ENCODE results near the gene KIAA1328. TPM values are rescaled to one million over a fixed set of nuclear protein-coding genes. Genes with fewer than 3 reads are reported as not detected.
"Not testable (repeated sequence)": the region's sequence is repeated elsewhere in the genome, so short reads cannot be mapped to it uniquely, and the experiment has no call there.

The KIAA1328 gene
- total RNA-seq, 4 donors from 2014 or later, result 3.4 to 8.3 (median 6.6) TPM

DNA sequence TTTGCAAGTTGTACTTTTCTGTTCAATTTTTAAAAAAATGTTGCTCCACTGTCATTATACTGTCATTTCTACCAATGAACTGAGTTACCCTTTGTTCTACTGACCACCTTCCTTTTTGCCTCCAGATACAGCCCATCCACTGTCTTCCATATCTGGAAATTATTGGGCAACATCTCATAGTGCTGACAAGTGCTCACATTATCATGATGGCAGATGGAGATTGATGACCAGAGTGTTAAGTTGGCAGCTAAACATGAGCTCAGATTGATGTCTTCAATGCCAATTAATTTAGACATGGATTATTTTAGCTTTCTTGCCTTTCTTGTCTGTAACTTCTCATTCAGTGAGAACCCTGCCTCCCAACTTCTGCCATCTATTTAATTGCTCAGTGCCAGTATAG, 76.6 kb downstream of the KIAA1328 start:
- intact Hi-C loops (cut with DNase I; ENCODE audit: low total_unique reads) (no loop called here), in situ Hi-C loops (cut with MboI; ENCODE audit: low sequenced_read_pairs in 4 of 4) (no loop called here)
- ATAC-seq, result no peak
- no peaks in the 10 kb centered on the region for H3K4me1 ChIP-seq
- TF ChIP-seq, protein P1, sequence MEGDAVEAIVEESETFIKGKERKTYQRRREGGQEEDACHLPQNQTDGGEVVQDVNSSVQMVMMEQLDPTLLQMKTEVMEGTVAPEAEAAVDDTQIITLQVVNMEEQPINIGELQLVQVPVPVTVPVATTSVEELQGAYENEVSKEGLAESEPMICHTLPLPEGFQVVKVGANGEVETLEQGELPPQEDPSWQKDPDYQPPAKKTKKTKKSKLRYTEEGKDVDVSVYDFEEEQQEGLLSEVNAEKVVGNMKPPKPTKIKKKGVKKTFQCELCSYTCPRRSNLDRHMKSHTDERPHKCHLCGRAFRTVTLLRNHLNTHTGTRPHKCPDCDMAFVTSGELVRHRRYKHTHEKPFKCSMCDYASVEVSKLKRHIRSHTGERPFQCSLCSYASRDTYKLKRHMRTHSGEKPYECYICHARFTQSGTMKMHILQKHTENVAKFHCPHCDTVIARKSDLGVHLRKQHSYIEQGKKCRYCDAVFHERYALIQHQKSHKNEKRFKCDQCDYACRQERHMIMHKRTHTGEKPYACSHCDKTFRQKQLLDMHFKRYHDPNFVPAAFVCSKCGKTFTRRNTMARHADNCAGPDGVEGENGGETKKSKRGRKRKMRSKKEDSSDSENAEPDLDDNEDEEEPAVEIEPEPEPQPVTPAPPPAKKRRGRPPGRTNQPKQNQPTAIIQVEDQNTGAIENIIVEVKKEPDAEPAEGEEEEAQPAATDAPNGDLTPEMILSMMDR (IDR thresholded peaks at IDR 0.05 in 4 of 5, conservative IDR thresholded peaks at IDR 0.05 in 1 of 5), result no peak
- TF ChIP-seq POLR2A (IDR thresholded peaks at IDR 0.05), result no peak
- DNase-seq, result no peak
- no peak overlapping the region for H3K4me3 ChIP-seq
- no peaks in the 10 kb centered on the region for H3K9me3 ChIP-seq
- no peak overlapping the region for H3K27ac ChIP-seq
- no peaks in the 10 kb centered on the region for H3K27me3 ChIP-seq
- no peaks in the 10 kb centered on the region for H3K36me3 ChIP-seq

- H3K9me3 ChIP-seq; H3K4me3 ChIP-seq; H3K27ac ChIP-seq; H3K4me1 ChIP-seq; in situ Hi-C loops (cut with MboI; ENCODE audit: low sequenced_read_pairs in 4 of 4); H3K27me3 ChIP-seq; intact Hi-C loops (cut with DNase I; ENCODE audit: low total_unique reads); ATAC-seq; H3K36me3 ChIP-seq; DNase-seq: not testable (repeated sequence)
These were observed 80.4 kb downstream of the KIAA1328 start for GRCh38 chr18:36909282-36909681.

GRCh38 chr18:36912887-36913286, 84.0 kb downstream of the KIAA1328 start:
- H3K9me3 ChIP-seq, result no peaks in the 10 kb centered on the region

DNA sequence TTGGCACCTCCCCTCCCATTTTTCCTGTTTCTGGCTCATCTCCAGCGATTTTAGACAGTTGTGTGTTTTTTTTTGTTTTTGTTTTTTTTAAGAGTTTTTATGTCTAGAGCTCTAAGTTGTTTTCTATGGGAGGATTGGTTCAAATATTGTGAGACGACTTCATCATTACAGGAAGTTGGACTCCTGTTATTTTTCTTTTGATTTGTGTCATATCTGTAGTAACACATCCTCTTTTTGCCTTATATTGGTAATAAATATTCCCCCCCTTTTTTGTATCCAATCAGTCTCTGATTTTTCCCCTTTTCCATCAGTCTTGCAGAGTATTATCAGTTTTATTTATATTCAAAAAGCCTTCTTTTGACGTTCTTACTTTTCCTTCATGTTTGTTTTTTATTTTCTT, 89.0 kb downstream of the KIAA1328 start:
- intact Hi-C loops (cut with DNase I; ENCODE audit: low total_unique reads), result no loop called here
- ATAC-seq, result no peak
- in situ Hi-C loops (cut with MboI; ENCODE audit: low sequenced_read_pairs in 4 of 4), result no loop called here

More at GRCh38 chr18:36912887-36913286, 84.0 kb downstream of the KIAA1328 start:
- TF ChIP-seq POLR2A (IDR thresholded peaks at IDR 0.05), result no peak
- TF ChIP-seq, protein P1 (IDR thresholded peaks at IDR 0.05 in 4 of 5, conservative IDR thresholded peaks at IDR 0.05 in 1 of 5), result no peak
- H3K4me1 ChIP-seq, result no peaks in the 10 kb centered on the region
- intact Hi-C loops (cut with DNase I; ENCODE audit: low total_unique reads) (no loop called here), in situ Hi-C loops (cut with MboI; ENCODE audit: low sequenced_read_pairs in 4 of 4) (no loop called here)
- H3K4me3 ChIP-seq, result no peak overlapping the region
- H3K27ac ChIP-seq, result no peak overlapping the region
- ATAC-seq (no peak), DNase-seq (no peak)
- H3K36me3 ChIP-seq, result no peaks in the 10 kb centered on the region
- no peaks in the 10 kb centered on the region for H3K27me3 ChIP-seq

DNA sequence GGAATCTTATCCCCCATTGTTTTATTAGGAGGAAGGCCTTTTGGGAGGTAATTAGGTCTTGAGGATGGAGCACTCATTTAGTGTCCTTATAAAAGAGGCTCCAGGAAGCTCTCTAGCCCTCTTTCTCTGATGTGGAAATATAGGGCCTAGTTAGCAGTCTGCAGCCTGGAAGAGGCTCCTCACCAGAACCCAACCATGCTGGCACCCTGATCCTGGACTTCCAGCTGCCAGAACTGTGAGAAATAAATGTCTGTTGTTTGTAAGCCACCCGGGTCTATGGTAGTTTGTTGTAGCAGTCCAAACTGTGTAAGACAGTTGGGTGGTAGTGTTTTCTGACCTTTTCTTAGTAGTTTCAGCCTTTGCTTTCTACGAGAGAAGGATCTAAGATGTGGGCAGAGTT, 100.7 kb downstream of the KIAA1328 start:
- intact Hi-C loops (cut with DNase I; ENCODE audit: low total_unique reads), result no loop called here
- ATAC-seq, result no peak
- Histone ChIP-seq H3K4me3 (no peak overlapping the region), H3K9me3 (no peaks in the 10 kb centered on the region), H3K36me3 (no peaks in the 10 kb centered on the region), H3K4me1 (no peaks in the 10 kb centered on the region), H3K27ac (no peak overlapping the region), H3K27me3 (no peaks in the 10 kb centered on the region)
- in situ Hi-C loops (cut with MboI; ENCODE audit: low sequenced_read_pairs in 4 of 4), result no loop called here
- no peak for DNase-seq
- TF ChIP-seq, protein P1 (IDR thresholded peaks at IDR 0.05 in 4 of 5, conservative IDR thresholded peaks at IDR 0.05 in 1 of 5), result no peak
- TF ChIP-seq POLR2A (IDR thresholded peaks at IDR 0.05), result no peak

More for the DNA sequence above, 89.0 kb downstream of the KIAA1328 start:
- Histone ChIP-seq H3K27me3 (no peaks in the 10 kb centered on the region), H3K4me1 (no peaks in the 10 kb centered on the region), H3K36me3 (no peaks in the 10 kb centered on the region), H3K9me3 (no peaks in the 10 kb centered on the region), H3K27ac (no peak overlapping the region), H3K4me3 (no peak overlapping the region)
- no peak for DNase-seq
- TF ChIP-seq POLR2A (IDR thresholded peaks at IDR 0.05), result no peak
- TF ChIP-seq, protein P1 (IDR thresholded peaks at IDR 0.05 in 4 of 5, conservative IDR thresholded peaks at IDR 0.05 in 1 of 5), result no peak
